Measurements from ENCODE around the gene METTL13.

- TF ChIP-seq POLR2AphosphoS5 (IDR thresholded peaks at IDR 0.05) (no peak), POLR2A (IDR thresholded peaks at IDR 0.05) (no peak)
- TF ChIP-seq, protein P1, sequence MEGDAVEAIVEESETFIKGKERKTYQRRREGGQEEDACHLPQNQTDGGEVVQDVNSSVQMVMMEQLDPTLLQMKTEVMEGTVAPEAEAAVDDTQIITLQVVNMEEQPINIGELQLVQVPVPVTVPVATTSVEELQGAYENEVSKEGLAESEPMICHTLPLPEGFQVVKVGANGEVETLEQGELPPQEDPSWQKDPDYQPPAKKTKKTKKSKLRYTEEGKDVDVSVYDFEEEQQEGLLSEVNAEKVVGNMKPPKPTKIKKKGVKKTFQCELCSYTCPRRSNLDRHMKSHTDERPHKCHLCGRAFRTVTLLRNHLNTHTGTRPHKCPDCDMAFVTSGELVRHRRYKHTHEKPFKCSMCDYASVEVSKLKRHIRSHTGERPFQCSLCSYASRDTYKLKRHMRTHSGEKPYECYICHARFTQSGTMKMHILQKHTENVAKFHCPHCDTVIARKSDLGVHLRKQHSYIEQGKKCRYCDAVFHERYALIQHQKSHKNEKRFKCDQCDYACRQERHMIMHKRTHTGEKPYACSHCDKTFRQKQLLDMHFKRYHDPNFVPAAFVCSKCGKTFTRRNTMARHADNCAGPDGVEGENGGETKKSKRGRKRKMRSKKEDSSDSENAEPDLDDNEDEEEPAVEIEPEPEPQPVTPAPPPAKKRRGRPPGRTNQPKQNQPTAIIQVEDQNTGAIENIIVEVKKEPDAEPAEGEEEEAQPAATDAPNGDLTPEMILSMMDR (IDR thresholded peaks at IDR 0.05) = no peak
These were observed 28.4 kb downstream of the METTL13 start for GRCh38 chr1:171809834-171810233.

All from stomach (tissue), 4 donors.